Fibroblast of lung (primary cell): ENCODE measurements around the gene RCN1. TPM values are rescaled to one million over a fixed set of nuclear protein-coding genes. Genes with fewer than 3 reads are reported as not detected.

Source experiments
- DNase-seq, 2 donors: peaks; one replicate each; pipeline versions ENCODE4 v3.0.0 to v3.0.0-alpha.2; 2010; ENCODE audit warnings: low read depth in 2 of 2
- H2AFZ ChIP-seq: 2 replicates; pipeline ENCODE4 v1.5.1; 2012; ENCODE audit warnings: low read length, control low read depth, inconsistent platforms
- H3K27ac ChIP-seq: 2 replicates; pipeline ENCODE4 v1.5.1; 2011; ENCODE audit warnings: low read length, control low read depth; ENCODE audit not compliant: insufficient read depth
- H3K27me3 ChIP-seq: 2 replicates; pipeline ENCODE4 v1.5.1; 2011; ENCODE audit warnings: mild to moderate bottlenecking, low read length; ENCODE audit not compliant: control insufficient read depth, insufficient read depth
- H3K36me3 ChIP-seq: 2 replicates; pipeline ENCODE4 v1.5.1; 2011; ENCODE audit warnings: low read length; ENCODE audit not compliant: control insufficient read depth, insufficient read depth
- H3K4me1 ChIP-seq: 2 replicates; pipeline ENCODE4 v1.5.1; 2011; ENCODE audit warnings: low read length; ENCODE audit not compliant: control insufficient read depth, insufficient read depth; ENCODE audit errors: extremely low read depth
- H3K4me2 ChIP-seq: 2 replicates; pipeline ENCODE4 v1.5.1; 2011; ENCODE audit warnings: low read length, control low read depth; ENCODE audit not compliant: insufficient read depth; ENCODE audit errors: extremely low read depth
- H3K4me3 ChIP-seq, 4 experiments: fragments of 200-600 bp in 1 of 4; sonication (generic) in 1 of 4; replicated peaks in 1 of 4; 2 replicates each; pipeline ENCODE4 v1.5.1; 2011 to 2016; ENCODE audit warnings: low read length in 4 of 4, low read depth in 3 of 4, mild to moderate bottlenecking in 3 of 4, control low read depth in 2 of 4, inconsistent platforms in 1 of 4, mixed read lengths in 1 of 4; ENCODE audit not compliant: insufficient read depth in 1 of 4; ENCODE audit errors: control extremely low read depth in 1 of 4
- H3K79me2 ChIP-seq: 2 replicates; pipeline ENCODE4 v1.5.1; 2012; ENCODE audit warnings: mild to moderate bottlenecking, low read length, inconsistent platforms; ENCODE audit not compliant: control insufficient read depth, insufficient read depth
- H3K9ac ChIP-seq: 2 replicates; pipeline ENCODE4 v1.5.1; 2011; ENCODE audit warnings: mild to moderate bottlenecking, low read length, control low read depth; ENCODE audit not compliant: insufficient read depth
- H3K9me3 ChIP-seq: 2 replicates; pipeline ENCODE4 v1.5.1; 2012; ENCODE audit warnings: low read depth, low read length; ENCODE audit not compliant: control insufficient read depth, insufficient read depth
- H4K20me1 ChIP-seq: 2 replicates; pipeline ENCODE4 v1.5.1; 2011; ENCODE audit warnings: low read length; ENCODE audit not compliant: control insufficient read depth, insufficient read depth; ENCODE audit errors: extremely low read depth
- CTCF ChIP-seq, 2 donors: IDR thresholded peaks in 1 of 2; conservative IDR thresholded peaks in 1 of 2; 1 replicate in 1 of 2; 2 replicates in 1 of 2; pipeline ENCODE4 v1.5.1; 2011 to 2012; ENCODE audit warnings: low read length in 2 of 2, control low read depth in 1 of 2, inconsistent platforms in 1 of 2, low read depth in 1 of 2, mild to moderate bottlenecking in 1 of 2
- EZH2 ChIP-seq: IDR thresholded peaks from 2 replicates; pipeline ENCODE4 v1.5.1; 2012; ENCODE audit warnings: low read length, control low read depth, mild to moderate bottlenecking; ENCODE audit errors: missing control alignments
- polyA plus RNA-seq, 2 donors: library from polyadenylated mRNA; depleted of rRNA in 1 of 2; stranded (reverse) in 1 of 2; unstranded in 1 of 2; fragments of >200 nt; gene quantifications; 2 replicates each; pipeline ENCODE4 v1.2.1, GENCODE V29; 2011 to 2012; ENCODE audit warnings: missing spikeins in 1 of 2
- total RNA-seq: library from RNA; depleted of rRNA; stranded (reverse); fragments of >200 nt; gene quantifications from 2 replicates; pipeline ENCODE4 v1.2.1, GENCODE V29; 2014

Gene RCN1
- total and polyA plus RNA-seq, 2 donors (not counting 1 experiment from before 2014, with no cell fraction given), result 371 to 436 TPM

GRCh38 chr11:32121012-32121411 is 30.1 kb downstream of the RCN1 start:
- H3K9me3 ChIP-seq, result no peaks in the 10 kb centered on the region
- no peaks in the 10 kb centered on the region for H4K20me1 ChIP-seq
- no peaks in the 10 kb centered on the region for H3K27me3 ChIP-seq
- H3K4me3 ChIP-seq, result no peak overlapping the region
- H3K9ac ChIP-seq, result no peak overlapping the region
- no peak for DNase-seq
- no peaks in the 10 kb centered on the region for H3K36me3 ChIP-seq
- H3K4me2 ChIP-seq, result no peak overlapping the region
- peaks cover 3% of the 10 kb centered on the region for H3K4me1 ChIP-seq
- no peaks in the 10 kb centered on the region for H3K79me2 ChIP-seq
- H2AFZ ChIP-seq, result no peak overlapping the region
- TF ChIP-seq CTCF (conservative IDR thresholded peaks at IDR 0.05 in 1 of 2, IDR thresholded peaks at IDR 0.05 in 1 of 2; ENCODE audit: low read depth in 1 of 2, low read length in 2 of 2), result no peak
- H3K27ac ChIP-seq, result no peak overlapping the region

GRCh38 chr11:32122200-32122599 is 31.3 kb downstream of the RCN1 start:
- Histone ChIP-seq H3K27me3 (no peaks in the 10 kb centered on the region), H3K4me2 (no peak overlapping the region), H3K36me3 (no peaks in the 10 kb centered on the region), H3K9ac (no peak overlapping the region), H2AFZ (no peak overlapping the region), H3K79me2 (no peaks in the 10 kb centered on the region), H3K9me3 (no peaks in the 10 kb centered on the region), H3K4me1 (peaks cover 3% of the 10 kb centered on the region), H3K27ac (no peak overlapping the region), H3K4me3 (no peak overlapping the region), H4K20me1 (no peaks in the 10 kb centered on the region)
- DNase-seq, result no peak
- TF ChIP-seq CTCF (conservative IDR thresholded peaks at IDR 0.05 in 1 of 2, IDR thresholded peaks at IDR 0.05 in 1 of 2; ENCODE audit: low read depth in 1 of 2, low read length in 2 of 2) (no peak), EZH2 (no peak)

DNA sequence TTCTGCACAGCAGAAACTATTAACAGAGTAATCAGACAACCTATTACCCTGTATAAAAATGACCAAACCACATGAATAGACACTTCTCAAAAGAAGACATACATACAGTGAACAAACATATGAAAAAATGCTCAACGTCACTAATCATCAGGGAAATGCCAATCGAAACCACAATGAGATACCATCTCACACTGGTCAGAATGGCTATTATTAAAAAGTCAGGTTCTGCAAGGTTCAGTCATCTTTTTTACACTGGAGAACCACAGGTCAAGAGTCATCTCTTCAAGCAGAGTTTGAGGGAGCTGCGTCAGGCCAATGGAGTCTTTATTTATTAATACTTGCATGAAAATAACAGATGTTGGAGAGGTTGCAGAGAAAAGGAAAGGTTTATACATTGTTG is 40.4 kb downstream of the RCN1 start:
- Histone ChIP-seq H3K27me3 (no peaks in the 10 kb centered on the region), H3K27ac (no peak overlapping the region), H2AFZ (no peak overlapping the region), H3K9me3 (no peaks in the 10 kb centered on the region), H3K9ac (no peak overlapping the region), H3K4me2 (no peak overlapping the region), H3K4me3 (no peak overlapping the region), H4K20me1 (no peaks in the 10 kb centered on the region), H3K79me2 (no peaks in the 10 kb centered on the region), H3K36me3 (no peaks in the 10 kb centered on the region), H3K4me1 (no peaks in the 10 kb centered on the region)
- peak in 1 of 2 donors; percentile 48 for DNase-seq
- TF ChIP-seq EZH2 (no peak), CTCF (conservative IDR thresholded peaks at IDR 0.05 in 1 of 2, IDR thresholded peaks at IDR 0.05 in 1 of 2; ENCODE audit: low read depth in 1 of 2, low read length in 2 of 2) (no peak)
